Head of caudate nucleus (tissue), 42 donors: ENCODE results near the gene GPR143.

Experiments
- DNase-seq, 42 donors: peaks; one replicate each; pipeline versions ENCODE4 v3.0.0 to v3.0.0-alpha.2; 2020 to 2021; ENCODE audit warnings: mixed read lengths in 7 of 42
- intact Hi-C: fragments of 100-400 bp; cut with DNase I; formaldehyde crosslinking; loops from one replicate; pipeline ENCODE4 v1.15.0; 2022

The GPR143 gene

DNA sequence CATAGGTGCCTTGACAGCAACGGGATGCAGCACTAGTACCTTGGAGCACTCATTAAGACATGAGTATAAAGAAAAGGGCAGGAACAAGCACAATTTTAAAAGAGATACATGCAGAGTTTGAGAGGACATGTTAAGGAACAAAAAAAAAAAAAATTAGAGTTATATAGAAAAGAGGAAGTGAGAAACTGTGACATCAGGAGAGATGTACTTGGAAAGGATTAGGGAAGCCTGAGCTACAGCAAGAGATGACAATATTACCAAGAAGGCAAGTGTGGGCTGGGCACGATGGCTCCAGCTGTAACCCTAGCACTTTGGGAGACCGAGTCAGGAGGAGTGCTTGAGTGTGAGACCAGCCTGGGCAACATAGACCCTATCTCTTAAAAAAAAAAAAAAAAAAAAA lies 37.4 kb downstream of the GPR143 start:
- DNase-seq = no peak
- intact Hi-C loops = no loop called here

DNA sequence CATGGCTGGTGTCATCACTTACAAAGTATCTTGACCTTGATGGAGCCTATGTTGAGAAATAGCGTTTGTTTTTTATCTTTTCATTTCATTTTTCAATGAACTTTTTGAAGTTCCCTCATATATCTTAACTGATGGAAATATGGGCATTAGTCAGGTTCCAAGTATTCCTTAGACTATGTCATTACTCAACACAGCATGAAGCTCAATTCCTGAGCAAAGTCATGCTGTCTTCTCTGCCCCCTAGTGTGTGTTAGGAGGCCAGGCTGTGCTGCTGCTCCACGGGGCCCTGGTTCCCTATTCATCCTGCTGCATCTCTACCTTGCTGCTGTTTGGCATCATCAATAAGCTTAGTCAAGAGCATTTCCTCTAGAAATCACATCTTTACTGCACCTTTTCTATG lies 40.9 kb downstream of the GPR143 start:
- DNase-seq = no peak
- intact Hi-C loops = no loop called here

DNA sequence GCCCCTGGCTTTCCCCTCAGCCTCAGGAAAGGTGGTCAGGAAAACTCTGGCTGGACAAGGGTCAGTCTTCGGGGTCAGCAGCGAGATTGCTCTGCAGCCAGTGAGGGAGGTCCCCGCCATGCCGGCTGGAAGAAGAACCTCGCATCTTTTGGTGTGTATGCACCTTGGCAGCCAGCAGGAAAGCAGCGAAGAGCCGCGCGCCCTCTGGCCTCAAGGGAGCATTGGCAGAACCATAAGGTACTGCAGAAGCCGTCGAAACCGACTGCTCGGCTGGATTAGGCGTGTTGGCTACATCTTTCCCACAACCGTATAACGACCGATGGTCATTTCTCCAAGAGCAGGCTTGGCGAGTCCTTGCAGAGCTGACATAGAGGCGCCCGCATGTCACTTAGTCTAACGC lies 48.3 kb downstream of the GPR143 start:
- DNase-seq = no peak
- intact Hi-C loops = loop anchor here (10.0 kb wide), 1 partner anchor 243 kb away; no protein-coding TSS in a partner anchor

DNA sequence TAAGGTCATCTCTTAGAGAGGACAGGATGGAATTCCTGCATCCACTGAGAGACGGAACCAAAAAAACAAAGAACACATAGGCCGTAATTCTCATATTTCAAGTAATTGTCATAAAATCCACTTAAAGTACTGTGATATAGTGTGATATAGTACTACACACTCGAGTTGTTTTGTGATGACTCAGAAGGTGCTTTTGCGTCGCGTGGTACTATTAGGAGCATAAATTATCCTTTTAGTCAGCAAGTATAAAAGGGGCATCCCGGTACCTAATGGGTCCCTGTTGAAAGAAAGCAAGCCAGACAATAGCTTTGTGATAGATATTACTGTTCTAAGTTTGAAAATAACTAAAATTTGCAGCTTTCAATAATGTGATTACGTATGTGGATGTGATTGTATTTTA lies 55.3 kb downstream of the GPR143 start:
- DNase-seq = no peak
- intact Hi-C loops = loop anchor here (10.0 kb wide), 1 partner anchor 236 kb away; no protein-coding TSS in a partner anchor

DNA sequence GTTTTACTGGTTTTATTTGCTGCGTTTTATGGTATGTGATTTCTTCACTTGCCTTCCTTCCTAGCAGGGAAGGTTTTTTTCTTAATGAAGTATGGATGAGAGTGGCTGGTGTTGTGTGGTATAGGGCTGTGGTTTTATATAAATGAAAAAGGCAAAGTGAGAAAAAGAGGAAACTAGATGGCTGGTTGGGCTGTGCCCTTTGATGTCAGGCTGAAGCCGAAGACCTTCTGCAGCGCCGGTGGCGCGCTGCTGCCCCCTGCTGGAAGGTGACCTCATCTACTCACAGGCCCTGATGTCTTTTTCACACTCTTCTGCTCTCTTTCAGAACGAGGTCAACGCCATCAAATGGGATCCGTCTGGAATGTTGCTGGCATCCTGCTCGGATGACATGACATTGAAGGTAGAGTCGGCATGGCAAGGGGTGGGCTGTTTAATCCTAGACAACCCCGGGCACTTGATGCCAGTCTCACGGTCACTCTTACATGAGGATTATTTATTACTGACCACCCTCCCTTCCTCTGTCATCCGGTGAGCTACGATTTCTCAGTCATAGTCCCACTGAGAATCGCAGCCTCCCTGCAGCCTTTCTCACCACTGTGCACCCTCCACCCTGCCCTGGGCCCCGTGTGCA lies 56.6 kb downstream of the GPR143 start:
- intact Hi-C loops = loop anchor here (5.0 kb wide), 1 partner anchor 892 kb away; no protein-coding TSS in a partner anchor
- DNase-seq = peak; percentile 58 to 90 (median 81)

DNA sequence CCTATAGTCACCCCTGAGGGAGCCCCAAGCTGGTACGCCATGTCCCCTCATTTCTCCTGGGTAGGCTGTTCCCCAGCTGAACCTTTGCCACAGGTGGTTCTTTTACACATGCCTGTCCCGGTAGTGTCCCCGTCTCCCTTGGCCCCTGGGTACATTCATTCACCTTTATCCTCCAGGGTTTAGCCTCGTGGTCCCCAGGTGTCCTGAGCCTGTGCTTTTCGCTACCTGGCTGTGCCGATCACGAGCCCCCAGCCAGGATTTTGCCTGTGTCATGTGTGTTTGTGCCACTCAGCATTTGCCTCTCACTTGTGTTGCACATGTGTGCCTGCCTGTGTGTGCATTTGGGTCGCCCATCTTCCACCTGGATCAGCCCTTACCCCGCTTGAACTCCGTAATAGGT lies 57.6 kb downstream of the GPR143 start:
- no peak for DNase-seq
- intact Hi-C loops = loop anchor here (5.0 kb wide), 1 partner anchor 891 kb away; no protein-coding TSS in a partner anchor

DNA sequence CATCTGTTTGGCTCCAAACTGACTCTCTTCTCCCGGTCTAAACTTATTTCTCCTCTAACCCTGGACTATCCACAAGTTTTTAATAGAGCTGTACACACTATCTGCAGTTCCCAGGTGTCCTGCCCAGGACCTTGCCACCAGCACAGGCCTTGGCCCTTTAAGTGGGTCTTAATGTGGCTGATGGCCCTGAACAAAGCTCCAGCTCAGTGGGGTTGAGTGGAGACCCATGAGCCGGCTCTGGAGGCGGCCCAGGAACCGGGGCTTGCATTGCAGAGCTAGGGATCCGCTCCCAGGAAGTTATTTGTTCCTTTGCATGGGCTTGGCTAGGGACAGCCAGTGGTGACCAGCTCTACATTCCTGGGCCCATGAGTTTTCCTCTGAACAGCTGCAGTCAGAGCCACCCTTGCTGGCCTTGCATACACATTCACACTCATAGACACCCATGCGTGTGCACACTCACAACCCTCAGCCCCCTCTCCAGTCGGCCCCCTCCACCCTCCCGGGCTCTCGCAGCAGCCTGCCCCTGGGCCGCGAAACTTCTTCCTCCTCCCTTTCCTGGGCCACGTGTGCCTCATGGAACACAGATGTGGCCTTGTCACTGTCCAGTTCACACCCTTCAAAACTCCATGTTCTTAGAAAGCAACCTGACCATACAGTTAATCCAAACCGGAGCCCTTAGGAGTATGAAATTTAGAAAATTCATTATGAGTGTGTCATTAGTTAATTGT lies 58.2 kb downstream of the GPR143 start:
- no peak for DNase-seq
- intact Hi-C loops = loop anchor here (5.0 kb wide), 1 partner anchor 890 kb away; no protein-coding TSS in a partner anchor

DNA sequence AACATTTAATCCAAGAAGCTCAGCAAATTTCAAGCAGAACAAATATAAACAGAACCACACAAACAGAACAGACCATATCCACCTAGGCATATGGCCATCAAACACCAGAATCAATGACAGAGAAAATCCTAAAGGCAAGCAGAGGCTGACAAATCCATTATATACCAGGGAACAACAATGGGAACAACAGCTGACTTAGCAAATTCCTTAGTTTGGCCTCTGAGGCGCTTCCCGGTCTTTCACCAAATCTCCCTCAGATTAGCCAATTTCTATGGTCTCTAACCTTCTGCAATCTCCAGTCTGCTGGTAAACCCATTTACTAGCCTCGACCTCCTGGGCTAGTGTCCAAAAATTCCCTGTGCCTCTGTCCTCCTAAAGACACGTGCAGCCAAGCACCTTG lies 59.2 kb downstream of the GPR143 start:
- no peak for DNase-seq
- intact Hi-C loops = loop anchor here (5.0 kb wide), 1 partner anchor 889 kb away; no protein-coding TSS in a partner anchor

DNA sequence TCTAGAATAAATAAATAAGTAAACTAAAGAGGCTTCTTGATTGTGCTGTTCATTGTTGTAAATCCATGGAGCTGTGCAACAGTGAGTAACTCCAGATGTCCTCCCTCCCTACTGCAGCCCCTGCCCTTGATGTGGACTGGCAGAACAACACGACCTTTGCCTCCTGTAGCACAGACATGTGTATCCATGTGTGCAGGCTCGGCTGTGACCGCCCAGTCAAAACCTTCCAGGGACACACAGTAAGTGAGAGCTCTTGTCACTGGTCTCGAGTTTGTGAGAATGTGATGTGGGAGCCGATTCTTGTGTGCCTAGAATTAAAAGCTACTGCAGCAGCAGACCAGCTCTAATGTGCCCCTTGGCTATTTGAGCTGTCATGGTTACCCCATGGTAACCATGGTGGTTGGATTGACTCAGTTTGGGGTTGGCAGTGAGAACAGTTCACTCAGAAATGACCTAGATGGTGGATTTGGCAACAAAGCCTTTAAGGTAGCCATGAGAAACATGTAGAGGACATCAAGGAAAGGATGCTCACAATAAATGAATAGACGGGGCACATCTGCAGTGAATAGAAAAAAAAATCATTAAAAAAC lies 60.7 kb downstream of the GPR143 start:
- DNase-seq = no peak
- intact Hi-C loops = loop anchor here (5.0 kb wide), 1 partner anchor 888 kb away; no protein-coding TSS in a partner anchor

DNA sequence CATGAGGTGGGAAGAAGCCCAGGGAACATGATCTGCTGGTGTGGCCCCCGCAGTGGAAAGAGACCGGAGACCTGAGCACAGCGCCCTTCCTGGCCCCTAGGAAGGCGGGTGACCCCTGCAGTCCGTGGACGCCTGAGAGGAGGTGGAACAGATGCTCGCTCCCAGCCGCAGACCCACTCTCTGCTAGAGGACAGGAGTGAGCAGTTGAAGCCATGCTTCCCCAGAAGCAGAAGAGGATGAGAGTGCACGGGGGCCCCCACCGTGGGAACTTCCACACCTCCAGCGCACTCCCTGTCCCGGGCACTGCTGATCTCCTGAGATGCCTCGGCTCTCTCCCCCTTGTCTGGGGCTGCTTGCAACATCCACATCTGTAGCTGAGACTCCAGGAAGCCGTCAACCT lies 62.2 kb downstream of the GPR143 start:
- intact Hi-C loops = no loop called here

DNA sequence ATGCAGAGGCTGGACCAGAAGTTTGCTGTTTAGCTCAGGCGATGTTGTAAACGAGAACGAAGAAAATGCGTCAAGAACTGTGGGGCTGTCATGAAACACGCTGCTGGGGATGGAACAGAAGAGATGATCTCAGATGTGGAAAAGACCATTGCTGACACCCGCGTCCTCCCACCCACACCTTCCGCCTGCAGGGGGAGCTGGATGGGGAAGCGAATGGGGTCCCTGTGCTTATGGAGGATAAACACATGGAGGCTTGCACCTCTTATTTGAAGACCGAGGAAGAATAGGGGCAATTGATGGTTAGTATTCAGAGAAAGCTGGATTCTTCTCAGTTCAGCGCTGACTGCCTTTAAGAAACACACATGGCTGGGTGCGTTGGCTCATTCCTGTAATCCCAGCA lies 63.9 kb downstream of the GPR143 start:
- no peak for DNase-seq
- intact Hi-C loops = no loop called here

More for the DNA sequence above, 62.2 kb downstream of the GPR143 start:
- DNase-seq = no peak

DNA sequence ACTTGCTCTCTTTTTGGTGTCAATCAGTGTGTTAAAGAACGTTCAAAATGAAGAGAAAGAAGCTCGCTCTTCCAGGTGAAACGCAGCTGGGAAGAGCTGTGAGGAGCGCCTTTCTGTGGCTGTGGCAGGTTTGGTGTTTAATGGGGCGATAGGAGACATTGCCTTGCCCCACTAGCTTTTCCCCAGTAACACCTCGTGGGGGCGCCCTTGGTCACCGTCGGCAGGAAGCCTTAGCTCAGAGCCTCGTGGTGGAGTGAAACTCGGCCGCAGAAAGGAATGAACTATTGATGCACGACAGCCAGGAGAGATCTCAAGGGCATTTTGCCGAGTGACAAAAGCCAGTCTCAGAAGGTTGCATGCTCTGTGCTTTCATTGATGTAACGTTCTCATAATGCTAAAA lies 65.1 kb downstream of the GPR143 start:
- DNase-seq = no peak
- intact Hi-C loops = no loop called here

DNA sequence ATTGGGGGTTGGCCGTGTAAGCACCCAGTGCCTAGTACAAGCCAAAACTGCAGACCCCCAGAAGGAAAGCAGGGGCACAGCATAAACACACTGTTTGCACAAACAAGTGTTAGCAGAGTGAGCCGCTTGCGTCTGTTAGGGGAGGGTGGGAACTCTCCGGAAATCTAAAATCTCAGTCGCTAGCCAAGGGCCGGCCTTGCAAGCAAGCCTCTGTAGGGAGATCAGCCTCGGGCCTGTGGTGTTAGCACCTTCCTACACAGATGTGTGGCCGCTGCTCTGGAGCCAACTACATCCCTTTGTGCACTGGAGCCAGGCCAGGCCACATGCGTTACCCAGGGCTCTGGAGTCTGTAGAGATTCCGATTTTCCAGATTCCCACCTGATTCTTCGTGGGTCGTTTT lies 67.1 kb downstream of the GPR143 start:
- intact Hi-C loops = no loop called here
- no peak for DNase-seq

DNA sequence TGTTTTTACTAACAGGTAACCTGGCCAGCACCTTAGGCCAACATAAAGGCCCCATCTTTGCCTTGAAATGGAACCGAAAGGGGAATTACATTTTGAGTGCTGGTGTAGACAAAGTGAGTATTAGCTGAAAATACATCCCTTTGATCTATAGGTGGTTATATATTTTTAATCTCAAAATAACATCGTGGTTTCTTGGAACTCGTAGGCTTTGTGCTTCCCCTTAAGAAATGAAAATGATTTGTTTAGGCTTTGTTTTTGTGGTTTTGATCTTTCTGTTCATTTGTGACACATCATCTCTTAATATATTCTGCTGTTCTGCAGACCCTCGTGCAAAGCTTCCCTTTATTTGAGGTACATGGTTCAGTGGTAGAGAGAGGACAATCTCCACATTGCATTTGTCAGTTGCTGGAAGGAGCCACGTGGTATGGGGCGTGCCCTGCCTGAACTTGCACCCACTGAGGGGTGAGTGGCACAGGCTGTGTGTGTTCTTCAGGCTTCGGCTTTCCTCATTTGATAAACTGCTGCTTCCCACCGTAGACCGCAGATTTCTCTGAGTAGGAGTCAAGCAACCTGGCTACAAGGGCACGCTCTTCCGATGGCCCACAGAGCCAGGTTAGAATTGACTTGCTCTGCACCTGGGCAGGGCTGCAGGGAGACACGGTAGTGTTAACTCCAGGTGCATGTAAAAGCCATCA lies 72.2 kb downstream of the GPR143 start:
- intact Hi-C loops = no loop called here
- DNase-seq = no peak

DNA sequence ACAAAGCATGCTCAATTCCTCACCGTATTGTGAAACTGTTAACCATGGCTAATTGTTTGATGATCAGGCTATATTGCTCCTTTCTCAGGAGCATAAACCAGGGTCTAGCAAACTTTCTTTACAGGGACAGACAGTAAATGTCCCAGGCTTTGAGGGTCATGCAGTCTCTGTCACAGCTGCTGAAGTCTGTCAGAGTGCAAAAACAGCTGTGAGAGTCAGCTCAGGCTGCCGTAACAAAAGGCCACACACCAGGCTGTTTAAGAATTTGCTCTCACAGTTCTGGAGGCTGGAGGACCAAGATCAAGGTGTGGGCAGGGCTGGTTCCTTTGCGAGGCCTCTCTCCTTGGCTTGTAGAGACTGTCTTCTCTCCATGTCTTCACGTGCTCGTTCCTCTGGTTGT lies 75.6 kb downstream of the GPR143 start:
- peak in 1 of 42 donors; percentile 1 for DNase-seq
- intact Hi-C loops = no loop called here

DNA sequence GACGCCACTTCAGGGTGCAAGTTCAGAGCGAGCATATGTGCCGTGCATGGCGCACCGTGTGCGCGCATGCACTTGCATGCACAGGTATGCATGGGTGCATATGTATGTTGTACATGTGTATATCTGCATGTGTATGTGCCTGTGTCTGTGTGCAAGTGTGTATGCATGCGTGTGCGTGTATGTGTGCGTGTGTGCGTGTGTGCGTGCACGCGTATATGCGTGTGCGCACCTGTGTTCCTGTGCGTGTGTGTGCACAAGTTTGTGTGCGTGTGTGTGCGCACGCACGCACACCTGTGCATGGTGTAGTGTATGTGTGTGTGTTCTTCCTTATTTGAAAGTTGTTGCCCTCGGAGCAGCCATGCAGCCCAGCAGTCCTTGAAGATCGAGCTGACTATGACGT lies 76.8 kb downstream of the GPR143 start:
- no peak for DNase-seq
- intact Hi-C loops = no loop called here

DNA sequence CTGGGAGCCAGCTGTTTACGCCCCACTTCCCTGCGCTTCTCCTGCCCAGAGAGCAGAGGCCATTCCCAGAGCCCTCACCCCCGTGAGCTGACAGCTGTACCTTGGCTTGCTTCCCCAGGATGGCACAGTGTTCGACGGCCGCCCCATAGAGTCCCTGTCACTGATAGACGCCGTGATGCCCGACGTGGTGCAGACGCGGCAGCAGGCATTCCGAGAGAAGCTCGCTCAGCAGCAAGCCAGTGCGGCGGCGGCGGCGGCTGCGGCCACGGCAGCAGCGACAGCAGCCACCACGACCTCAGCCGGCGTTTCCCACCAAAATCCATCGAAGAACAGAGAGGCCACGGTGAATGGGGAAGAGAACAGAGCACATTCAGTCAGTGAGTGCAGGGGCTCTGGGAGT lies 77.7 kb downstream of the GPR143 start:
- no peak for DNase-seq
- intact Hi-C loops = no loop called here

DNA sequence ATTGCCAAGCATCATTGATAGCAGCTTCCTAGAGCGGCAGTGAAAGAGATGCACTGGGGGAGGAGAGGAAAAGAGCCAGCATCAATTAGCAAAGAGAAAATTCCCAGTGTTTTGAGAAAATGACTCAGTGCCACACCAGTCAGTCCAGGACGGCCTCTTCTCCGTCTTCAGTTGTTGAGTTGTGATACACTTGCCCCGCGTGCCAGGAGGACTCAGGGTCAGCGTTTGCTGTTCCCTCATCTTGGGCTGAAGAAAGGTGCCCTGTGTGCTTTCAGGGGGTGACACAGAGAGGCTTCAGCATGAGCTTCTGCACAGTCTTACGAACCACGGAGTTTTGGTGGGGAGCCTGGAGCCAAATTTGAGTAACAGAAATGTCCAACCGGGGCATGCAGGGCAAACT lies 82.3 kb downstream of the GPR143 start:
- intact Hi-C loops = no loop called here

DNA sequence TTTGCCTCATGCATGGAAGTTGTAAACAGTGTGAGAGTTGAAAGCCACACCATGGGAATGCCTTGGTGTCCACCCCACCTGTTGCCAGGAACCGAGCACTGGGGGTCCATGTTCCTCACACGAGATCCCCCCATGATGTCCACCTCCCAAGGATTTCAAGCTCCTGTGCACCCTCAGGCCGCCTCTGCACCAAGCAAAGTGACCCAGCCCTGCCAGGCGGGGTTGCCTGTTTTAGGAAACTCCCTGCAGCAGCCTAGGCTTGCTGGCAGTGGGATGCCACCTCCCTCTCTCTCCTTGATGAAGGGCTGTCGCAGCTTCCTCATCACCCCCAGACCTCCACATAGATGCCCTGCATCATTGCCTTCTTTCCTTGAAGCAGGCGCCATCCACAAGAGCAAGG lies 82.8 kb downstream of the GPR143 start:
- no peak for DNase-seq

More for the DNA sequence above, 82.3 kb downstream of the GPR143 start:
- DNase-seq = no peak

DNA sequence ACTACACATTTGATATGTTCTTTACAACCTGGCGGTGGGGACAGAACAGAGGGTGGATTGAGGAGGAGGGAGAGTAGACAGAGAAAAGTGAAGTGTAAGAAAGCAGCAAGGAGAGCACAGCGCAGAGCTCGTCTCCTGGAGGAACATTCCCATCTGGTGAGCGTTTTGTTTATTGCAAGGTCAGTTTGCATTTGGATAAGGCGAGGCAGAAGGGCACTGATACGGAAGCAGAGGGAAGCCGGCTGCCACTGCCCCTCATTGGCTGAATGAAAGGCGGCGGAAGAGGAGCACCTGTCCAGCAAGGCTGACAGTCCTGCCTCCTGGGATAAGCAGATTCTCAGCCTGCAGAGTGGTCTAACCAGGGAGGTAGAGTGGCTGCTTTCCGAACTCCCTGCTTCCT lies 83.2 kb downstream of the GPR143 start:
- intact Hi-C loops = no loop called here
- DNase-seq = peak in 25 of 42 donors; percentile 2 to 67 (median 32)

More for the DNA sequence above, 82.8 kb downstream of the GPR143 start:
- intact Hi-C loops = no loop called here
